Neural cell (in vitro differentiated cells): ENCODE measurements around the gene TBX4. TPM values are rescaled to one million over a fixed set of nuclear protein-coding genes. Genes with fewer than 3 reads are reported as not detected.

Experiments
- H2AFZ ChIP-seq: fragments of 200-600, 300-800 bp; sonication (generic), shearing (Covaris generic); 2 replicates; pipeline ENCODE4 v1.6.0; 2014; ENCODE audit warnings: low read depth, mild to moderate bottlenecking, antibody characterized with exemption, low read length, moderate library complexity
- H3F3A ChIP-seq: fragments of 200-600 bp; shearing (Covaris generic); 2 replicates; pipeline ENCODE4 v1.6.1; 2016; ENCODE audit warnings: mild to moderate bottlenecking, moderate library complexity, mixed read lengths, antibody characterized with exemption, low read length; ENCODE audit not compliant: insufficient read depth, poor library complexity, severe bottlenecking
- H3K27ac ChIP-seq: fragments of 200-600, 300-800 bp; sonication (generic), shearing (Covaris generic); 2 replicates; pipeline ENCODE4 v1.5.1; 2014; ENCODE audit warnings: mild to moderate bottlenecking, low read length, moderate library complexity
- H3K27me3 ChIP-seq: fragments of 300-800, 200-600 bp; sonication (generic), shearing (Covaris generic); 2 replicates; pipeline ENCODE4 v1.6.0; 2014; ENCODE audit warnings: mild to moderate bottlenecking, low read depth, low read length, moderate library complexity; ENCODE audit not compliant: insufficient read depth
- H3K36me3 ChIP-seq: fragments of 300-800, 200-600 bp; sonication (generic), shearing (Covaris generic); 2 replicates; pipeline ENCODE4 v1.5.1; 2014; ENCODE audit warnings: mild to moderate bottlenecking, antibody characterized with exemption, low read length, moderate library complexity; ENCODE audit not compliant: insufficient read depth
- H3K4me2 ChIP-seq: fragments of 300-800, 200-600 bp; sonication (generic), shearing (Covaris generic); 2 replicates; pipeline ENCODE4 v1.6.0; 2014; ENCODE audit warnings: mild to moderate bottlenecking, low read length
- H3K4me3 ChIP-seq: fragments of 300-800, 200-600 bp; sonication (generic), shearing (Covaris generic); 2 replicates; pipeline ENCODE4 v1.5.1; 2014; ENCODE audit warnings: mild to moderate bottlenecking, low read length, moderate library complexity
- H3K79me2 ChIP-seq: fragments of 200-600 bp; shearing (Covaris generic); replicated peaks from 2 replicates; pipeline ENCODE4 v1.6.0; 2014; ENCODE audit warnings: mild to moderate bottlenecking, low read length, moderate library complexity; ENCODE audit not compliant: insufficient read depth
- H3K9ac ChIP-seq: fragments of 300-800, 200-600 bp; sonication (generic), shearing (Covaris generic); 2 replicates; pipeline ENCODE4 v1.6.1; 2016; ENCODE audit warnings: mild to moderate bottlenecking, low read length, mixed read lengths
- H3K9me2 ChIP-seq: fragments of 200-600 bp; shearing (Covaris generic); 2 replicates; pipeline ENCODE4 v1.6.1; 2016; ENCODE audit warnings: mild to moderate bottlenecking, low read length, mixed read lengths; ENCODE audit not compliant: insufficient read depth
- H3K9me3 ChIP-seq: fragments of 200-600, 300-800 bp; sonication (generic), shearing (Covaris generic); 2 replicates; pipeline ENCODE4 v1.6.1; 2016; ENCODE audit warnings: mild to moderate bottlenecking, mixed run types, low read length, moderate library complexity, mixed read lengths
- H4K20me1 ChIP-seq: fragments of 200-600 bp; shearing (Covaris generic); 2 replicates; pipeline ENCODE4 v1.6.1; 2016; ENCODE audit warnings: mild to moderate bottlenecking, mixed run types; ENCODE audit not compliant: insufficient read depth
- EZH2 ChIP-seq: fragments of 200-600, 300-800 bp; shearing (Covaris generic), sonication (generic); IDR thresholded peaks from 2 replicates; pipeline ENCODE4 v1.6.1; 2014; ENCODE audit warnings: antibody characterized with exemption, low read length, borderline replicate concordance, mild to moderate bottlenecking; ENCODE audit not compliant: insufficient read depth, poor library complexity, severe bottlenecking
- MXI1 ChIP-seq: fragments of 450-650 bp; conservative IDR thresholded peaks from 2 replicates; pipeline ENCODE4 v1.6.1; 2014; ENCODE audit warnings: antibody characterized with exemption, mild to moderate bottlenecking; ENCODE audit not compliant: poor library complexity, severe bottlenecking
- POLR2AphosphoS5 ChIP-seq: IDR thresholded peaks from 2 replicates; pipeline ENCODE4 v1.6.1; 2012
- RAD21 ChIP-seq: fragments of 450-650 bp; conservative IDR thresholded peaks from 2 replicates; pipeline ENCODE4 v1.6.1; 2014; ENCODE audit warnings: antibody characterized with exemption, mild to moderate bottlenecking, moderate library complexity
- SMC3 ChIP-seq: fragments of 450-650 bp; conservative IDR thresholded peaks from 2 replicates; pipeline ENCODE4 v1.6.1; 2014; ENCODE audit warnings: antibody characterized with exemption, mild to moderate bottlenecking, moderate library complexity; ENCODE audit not compliant: poor library complexity
- TAF1 ChIP-seq: IDR thresholded peaks from 2 replicates; pipeline ENCODE4 v1.6.1; 2012; ENCODE audit warnings: low read depth
- polyA plus RNA-seq: library from polyadenylated mRNA; depleted of rRNA; stranded (reverse); fragments of >200 nt; gene quantifications from 2 replicates; pipeline ENCODE4 v1.2.3, GENCODE V29; 2014
- TF ChIP-seq, protein P1 (sequence below): fragments of 450-650 bp; IDR thresholded peaks from 2 replicates; pipeline ENCODE4 v1.5.1; 2014; ENCODE audit warnings: antibody characterized with exemption, mild to moderate bottlenecking, moderate library complexity; ENCODE audit not compliant: poor library complexity, severe bottlenecking
- TF ChIP-seq, protein P2 (sequence below): IDR thresholded peaks from 2 replicates; pipeline ENCODE4 v1.6.1; 2012; ENCODE audit warnings: borderline replicate concordance

The TBX4 gene
- polyA plus RNA-seq, 1 donor from 2014 or later = not detected

DNA sequence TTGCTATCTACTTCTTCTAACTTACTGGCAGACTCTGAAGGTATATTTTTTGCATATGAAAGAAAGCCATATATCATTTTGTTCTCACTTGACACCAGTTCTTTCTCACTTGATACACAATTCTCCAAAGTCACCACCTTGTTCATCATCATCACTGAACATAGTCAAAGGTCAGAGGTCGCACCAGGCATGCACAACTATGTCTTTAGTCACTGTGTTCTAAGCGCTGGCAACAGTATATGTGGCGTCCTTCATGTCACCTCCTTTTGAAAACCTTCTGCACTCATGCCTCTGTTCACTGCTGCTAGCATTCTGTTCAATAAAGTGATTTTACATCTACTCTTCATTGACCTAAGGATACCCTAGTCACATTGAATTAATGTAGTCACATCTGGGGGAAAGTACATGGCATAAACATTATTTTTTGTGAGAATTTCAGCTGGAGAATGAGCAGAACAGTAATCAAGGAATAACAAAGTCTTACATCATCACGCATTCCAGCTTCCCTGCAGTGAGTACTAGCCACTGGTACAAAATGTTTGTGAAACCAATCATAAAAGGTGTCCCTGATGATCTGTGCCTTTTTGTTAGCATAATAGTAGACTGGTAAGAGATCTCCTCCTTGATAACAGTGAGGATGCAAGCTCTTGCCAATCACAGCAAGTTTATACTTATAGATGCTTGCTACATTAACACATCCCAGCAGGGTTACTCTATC, 20.5 kb upstream of the TBX4 start:
- no peak overlapping the region for H2AFZ ChIP-seq
- H3K9me3 ChIP-seq = no peaks in the 10 kb centered on the region
- no peaks in the 10 kb centered on the region for H3K9me2 ChIP-seq
- H3K27ac ChIP-seq = no peak overlapping the region
- TF ChIP-seq SMC3 (no peak), POLR2AphosphoS5 (no peak), RAD21 (no peak)
- TF ChIP-seq, protein P1, sequence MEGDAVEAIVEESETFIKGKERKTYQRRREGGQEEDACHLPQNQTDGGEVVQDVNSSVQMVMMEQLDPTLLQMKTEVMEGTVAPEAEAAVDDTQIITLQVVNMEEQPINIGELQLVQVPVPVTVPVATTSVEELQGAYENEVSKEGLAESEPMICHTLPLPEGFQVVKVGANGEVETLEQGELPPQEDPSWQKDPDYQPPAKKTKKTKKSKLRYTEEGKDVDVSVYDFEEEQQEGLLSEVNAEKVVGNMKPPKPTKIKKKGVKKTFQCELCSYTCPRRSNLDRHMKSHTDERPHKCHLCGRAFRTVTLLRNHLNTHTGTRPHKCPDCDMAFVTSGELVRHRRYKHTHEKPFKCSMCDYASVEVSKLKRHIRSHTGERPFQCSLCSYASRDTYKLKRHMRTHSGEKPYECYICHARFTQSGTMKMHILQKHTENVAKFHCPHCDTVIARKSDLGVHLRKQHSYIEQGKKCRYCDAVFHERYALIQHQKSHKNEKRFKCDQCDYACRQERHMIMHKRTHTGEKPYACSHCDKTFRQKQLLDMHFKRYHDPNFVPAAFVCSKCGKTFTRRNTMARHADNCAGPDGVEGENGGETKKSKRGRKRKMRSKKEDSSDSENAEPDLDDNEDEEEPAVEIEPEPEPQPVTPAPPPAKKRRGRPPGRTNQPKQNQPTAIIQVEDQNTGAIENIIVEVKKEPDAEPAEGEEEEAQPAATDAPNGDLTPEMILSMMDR = no peak
- TF ChIP-seq, protein P2, sequence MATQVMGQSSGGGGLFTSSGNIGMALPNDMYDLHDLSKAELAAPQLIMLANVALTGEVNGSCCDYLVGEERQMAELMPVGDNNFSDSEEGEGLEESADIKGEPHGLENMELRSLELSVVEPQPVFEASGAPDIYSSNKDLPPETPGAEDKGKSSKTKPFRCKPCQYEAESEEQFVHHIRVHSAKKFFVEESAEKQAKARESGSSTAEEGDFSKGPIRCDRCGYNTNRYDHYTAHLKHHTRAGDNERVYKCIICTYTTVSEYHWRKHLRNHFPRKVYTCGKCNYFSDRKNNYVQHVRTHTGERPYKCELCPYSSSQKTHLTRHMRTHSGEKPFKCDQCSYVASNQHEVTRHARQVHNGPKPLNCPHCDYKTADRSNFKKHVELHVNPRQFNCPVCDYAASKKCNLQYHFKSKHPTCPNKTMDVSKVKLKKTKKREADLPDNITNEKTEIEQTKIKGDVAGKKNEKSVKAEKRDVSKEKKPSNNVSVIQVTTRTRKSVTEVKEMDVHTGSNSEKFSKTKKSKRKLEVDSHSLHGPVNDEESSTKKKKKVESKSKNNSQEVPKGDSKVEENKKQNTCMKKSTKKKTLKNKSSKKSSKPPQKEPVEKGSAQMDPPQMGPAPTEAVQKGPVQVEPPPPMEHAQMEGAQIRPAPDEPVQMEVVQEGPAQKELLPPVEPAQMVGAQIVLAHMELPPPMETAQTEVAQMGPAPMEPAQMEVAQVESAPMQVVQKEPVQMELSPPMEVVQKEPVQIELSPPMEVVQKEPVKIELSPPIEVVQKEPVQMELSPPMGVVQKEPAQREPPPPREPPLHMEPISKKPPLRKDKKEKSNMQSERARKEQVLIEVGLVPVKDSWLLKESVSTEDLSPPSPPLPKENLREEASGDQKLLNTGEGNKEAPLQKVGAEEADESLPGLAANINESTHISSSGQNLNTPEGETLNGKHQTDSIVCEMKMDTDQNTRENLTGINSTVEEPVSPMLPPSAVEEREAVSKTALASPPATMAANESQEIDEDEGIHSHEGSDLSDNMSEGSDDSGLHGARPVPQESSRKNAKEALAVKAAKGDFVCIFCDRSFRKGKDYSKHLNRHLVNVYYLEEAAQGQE = no peak
- H4K20me1 ChIP-seq = no peaks in the 10 kb centered on the region
- H3K27me3 ChIP-seq = no peaks in the 10 kb centered on the region
- H3K9ac ChIP-seq = no peak overlapping the region
- no peaks in the 10 kb centered on the region for H3F3A ChIP-seq
- H3K4me2 ChIP-seq = no peak overlapping the region
- no peak overlapping the region for H3K4me3 ChIP-seq
- H3K36me3 ChIP-seq = no peaks in the 10 kb centered on the region
- H3K79me2 ChIP-seq = no peaks in the 10 kb centered on the region

DNA sequence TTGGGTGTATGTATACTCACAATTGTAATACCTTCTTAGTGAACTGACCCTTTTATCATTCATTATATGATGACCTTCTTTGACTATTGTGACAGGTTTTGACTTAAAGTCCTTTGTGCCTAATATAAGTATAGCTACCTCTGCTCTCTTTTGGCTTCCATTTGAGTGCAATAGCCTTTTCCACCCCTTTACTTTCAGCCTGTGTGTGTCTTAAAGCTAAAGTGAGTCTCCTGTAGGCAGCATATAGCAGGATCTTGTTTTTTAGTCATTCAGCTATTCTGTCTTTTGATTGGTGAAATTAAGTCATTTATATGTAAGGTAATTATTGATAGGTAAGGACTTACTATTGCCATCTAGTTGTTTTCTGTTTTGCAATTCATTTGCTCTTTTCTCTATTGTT, 15.9 kb upstream of the TBX4 start:
- no peak overlapping the region for H3K27ac ChIP-seq
- no peaks in the 10 kb centered on the region for H3K36me3 ChIP-seq
- no peak for TF ChIP-seq SMC3
- TF ChIP-seq, protein P2 = no peak
- TF ChIP-seq TAF1 = no peak
- TF ChIP-seq MXI1 = no peak
- TF ChIP-seq POLR2AphosphoS5 = no peak
- no peak for TF ChIP-seq EZH2
- TF ChIP-seq, protein P1 = no peak
- H3K9ac ChIP-seq = no peak overlapping the region
- no peaks in the 10 kb centered on the region for H3K27me3 ChIP-seq
- H2AFZ ChIP-seq = no peak overlapping the region
- H3K9me3 ChIP-seq = peaks cover 3% of the 10 kb centered on the region
- H3K4me2 ChIP-seq = no peak overlapping the region
- H3K9me2 ChIP-seq = no peaks in the 10 kb centered on the region
- H3F3A ChIP-seq = no peaks in the 10 kb centered on the region
- no peaks in the 10 kb centered on the region for H4K20me1 ChIP-seq
- no peaks in the 10 kb centered on the region for H3K79me2 ChIP-seq
- H3K4me3 ChIP-seq = no peak overlapping the region
